HepG2 (cell line): Measurements from ENCODE around the gene UGT1A3. TPM values are rescaled to one million over a fixed set of nuclear protein-coding genes. Genes with fewer than 3 reads are reported as not detected.

Source experiments
- ATAC-seq: fragments of 200-7000 bp; cut with Tn5 transposase; 3 replicates; pipeline ENCODE4 v1.9.1; 2020; ENCODE audit warnings: mild to moderate bottlenecking, moderate library complexity
- BruUV-seq: library from RNA; stranded (reverse); fragments of 400-500 nt; replicated peaks from 2 replicates; lab custom pipeline; 2021; lab: Mats Ljungman, UMichigan
- CTCF ChIA-PET: fragments of 300-600 bp; formaldehyde crosslinking; extraction: SDS; loops from one replicate; lab custom pipeline; 2021; ENCODE audit warnings: low total read pairs, inconsistent platforms, low intra/inter-chr PET ratio; lab: Yijun Ruan, JAX
- POLR2A ChIA-PET: fragments of 350-600 bp; sonication (Branson Sonifier 250); formaldehyde crosslinking; loops from one replicate; lab custom pipeline; 2020; ENCODE audit warnings: antibody characterized with exemption, inconsistent platforms; lab: Yijun Ruan, JAX
- DNase-seq: peaks from one replicate; pipeline ENCODE4 v3.0.0-alpha.2; 2015; ENCODE audit warnings: low spot score
- FAIRE-seq: peaks from 3 replicates; lab custom pipeline; 2011; peaks lifted over from hg19 to GRCh38; lab: Jason Lieb, UNC
- H2AFZ ChIP-seq: one replicate; pipeline ENCODE4 v1.6.1; 2011; ENCODE audit warnings: low read length, inconsistent platforms
- H3K27ac ChIP-seq: fragments of 300-600 bp; 3 replicates; pipeline ENCODE4 v1.8.0; 2011; ENCODE audit warnings: mixed run types, mild to moderate bottlenecking, mixed read lengths, low read length, inconsistent platforms; ENCODE audit not compliant: insufficient read depth; ENCODE audit errors: extremely low read length
- H3K27me3 ChIP-seq, 2 experiments: fragments of 200-600 bp in 1 of 2; 2 replicates in 1 of 2; 3 replicates in 1 of 2; pipeline versions ENCODE4 v1.6.0 to v1.8.0; 2011; ENCODE audit warnings: low read length in 2 of 2, mild to moderate bottlenecking in 2 of 2, moderate library complexity in 2 of 2, inconsistent platforms in 1 of 2; ENCODE audit not compliant: insufficient read depth in 2 of 2, control insufficient read depth in 1 of 2
- H3K36me3 ChIP-seq, 2 experiments: fragments of 200-600 bp in 1 of 2; replicated peaks in 1 of 2; 2 replicates in 1 of 2; 3 replicates in 1 of 2; pipeline versions ENCODE4 v1.5.1 to v1.8.0; 2011; ENCODE audit warnings: low read length in 2 of 2, inconsistent platforms in 1 of 2; ENCODE audit not compliant: insufficient read depth in 2 of 2, control insufficient read depth in 1 of 2
- H3K4me1 ChIP-seq: 2 replicates; pipeline ENCODE4 v1.5.1; 2012; ENCODE audit warnings: low read length, inconsistent platforms; ENCODE audit not compliant: insufficient read depth
- H3K4me2 ChIP-seq: 2 replicates; pipeline ENCODE4 v1.6.0; 2011; ENCODE audit warnings: low read depth, low read length, inconsistent platforms
- H3K4me3 ChIP-seq, 3 experiments: fragments of 200-600 bp in 1 of 3; sonication (generic), shearing (Covaris generic) in 1 of 3; replicated peaks in 1 of 3; 2 replicates each; pipeline ENCODE4 v1.5.1; 2011 to 2016; ENCODE audit warnings: low read length in 3 of 3, inconsistent platforms in 2 of 3, low read depth in 2 of 3, mild to moderate bottlenecking in 2 of 3, control low read depth in 1 of 3, mixed read lengths in 1 of 3; ENCODE audit not compliant: insufficient read depth in 1 of 3
- H3K79me2 ChIP-seq: one replicate; pipeline ENCODE4 v1.6.1; 2011; ENCODE audit warnings: low read length, inconsistent platforms; ENCODE audit not compliant: insufficient read depth
- H3K9ac ChIP-seq: 2 replicates; pipeline ENCODE4 v1.6.0; 2011; ENCODE audit warnings: mild to moderate bottlenecking, low read depth, low read length, inconsistent platforms; ENCODE audit not compliant: insufficient read depth
- H3K9me3 ChIP-seq: 2 replicates; pipeline ENCODE4 v1.5.1; 2012; ENCODE audit warnings: mild to moderate bottlenecking, low read length
- H4K20me1 ChIP-seq: 2 replicates; pipeline ENCODE4 v1.6.0; 2011; ENCODE audit warnings: inconsistent platforms, mild to moderate bottlenecking, low read length, moderate library complexity; ENCODE audit not compliant: insufficient read depth
- HMG20A ChIP-seq: IDR thresholded peaks from 2 replicates; pipeline ENCODE4 v1.6.1; 2016; ENCODE audit warnings: borderline replicate concordance
- HNRNPLL ChIP-seq: fragments of 200-400 bp; formaldehyde crosslinking; IDR thresholded peaks from 2 replicates; pipeline ENCODE4 v1.6.1; 2017; ENCODE audit warnings: mild to moderate bottlenecking, low read depth, low read length; ENCODE audit not compliant: poor library complexity, severe bottlenecking
- NPAS2 ChIP-seq: sonication (generic); formaldehyde crosslinking; IDR thresholded peaks from 2 replicates; pipeline ENCODE4 v1.8.0; 2022; ENCODE audit warnings: mild to moderate bottlenecking, missing genetic modification reagents, borderline replicate concordance
- RBFOX2 ChIP-seq: fragments of 200-400 bp; formaldehyde crosslinking; IDR thresholded peaks from 2 replicates; pipeline ENCODE4 v1.6.1; 2017; ENCODE audit warnings: low read depth, mild to moderate bottlenecking, low read length
- REL ChIP-seq: sonication (generic); formaldehyde crosslinking; conservative IDR thresholded peaks from 2 replicates; pipeline ENCODE4 v1.8.0; 2022; ENCODE audit warnings: mild to moderate bottlenecking, missing genetic modification reagents, moderate library complexity
- RORA ChIP-seq: sonication (generic); formaldehyde crosslinking; IDR thresholded peaks from 2 replicates; pipeline ENCODE4 v1.5.0; 2020; ENCODE audit warnings: mild to moderate bottlenecking, missing genetic modification reagents, moderate library complexity
- SRY ChIP-seq: sonication (generic); formaldehyde crosslinking; IDR thresholded peaks from 2 replicates; pipeline ENCODE4 v1.8.0; 2022; ENCODE audit warnings: mild to moderate bottlenecking, missing genetic modification reagents
- TCF12 ChIP-seq, 2 experiments: fragments of 450-650 bp in 1 of 2; sonication (generic) in 1 of 2; formaldehyde crosslinking in 1 of 2; IDR thresholded peaks; 2 replicates each; pipeline versions ENCODE4 v1.6.1 to v1.8.0; 2017 to 2022; ENCODE audit warnings: antibody characterized with exemption in 1 of 2, mild to moderate bottlenecking in 1 of 2, missing genetic modification reagents in 1 of 2, moderate library complexity in 1 of 2
- WIZ ChIP-seq: sonication (generic); formaldehyde crosslinking; IDR thresholded peaks from 2 replicates; pipeline ENCODE4 v1.5.1; 2020; ENCODE audit warnings: mild to moderate bottlenecking, missing genetic modification reagents
- ZBTB20 ChIP-seq: sonication (generic); formaldehyde crosslinking; IDR thresholded peaks from 2 replicates; pipeline ENCODE4 v1.8.1; 2023; ENCODE audit warnings: missing genetic modification reagents, low read depth, mild to moderate bottlenecking, borderline replicate concordance
- ZNF143 ChIP-seq: sonication (generic); formaldehyde crosslinking; IDR thresholded peaks from 2 replicates; pipeline ENCODE4 v1.4.0; 2020; ENCODE audit warnings: missing genetic modification reagents
- ZNF24 ChIP-seq: fragments of 450-650 bp; IDR thresholded peaks from 2 replicates; pipeline ENCODE4 v1.6.1; 2017; ENCODE audit warnings: antibody characterized with exemption, mild to moderate bottlenecking
- ZNF597 ChIP-seq: sonication (generic); formaldehyde crosslinking; IDR thresholded peaks from 2 replicates; pipeline ENCODE4 v1.5.0; 2020; ENCODE audit warnings: missing genetic modification reagents
- ZNF746 ChIP-seq: sonication (generic); formaldehyde crosslinking; IDR thresholded peaks from 2 replicates; pipeline ENCODE4 v1.8.0; 2022; ENCODE audit warnings: mild to moderate bottlenecking, missing genetic modification reagents
- ZNF773 ChIP-seq: sonication (generic); formaldehyde crosslinking; IDR thresholded peaks from 2 replicates; pipeline ENCODE4 v1.4.0; 2020; ENCODE audit warnings: missing genetic modification reagents, borderline replicate concordance
- ZNF776 ChIP-seq: sonication (generic); formaldehyde crosslinking; IDR thresholded peaks from 2 replicates; pipeline ENCODE4 v1.4.0; 2020; ENCODE audit warnings: mild to moderate bottlenecking, missing genetic modification reagents
- WGBS: methylation state at CpG from one replicate; pipeline ENCODE4 v1.1.6; 2017; ENCODE audit warnings: low lambda C conversion rate; 5-methylcytosine and 5-hydroxymethylcytosine counted together
- in situ Hi-C: cut with HindIII; loops from 2 replicates; pipeline ENCODE4 v1.10.0; 2017; ENCODE audit warnings: low pct_unique_long_range_greater_than_20kb; ENCODE audit not compliant: extremely low pct_ligation_motif_present
- intact Hi-C: fragments of 100-400 bp; cut with micrococcal nuclease; formaldehyde crosslinking; loops from one replicate; pipeline ENCODE4 v1.10.0; 2022; ENCODE audit not compliant: unreplicated experiment
- polyA plus RNA-seq, 8 experiments: library from polyadenylated mRNA; depleted of rRNA in 3 of 8; stranded (reverse) in 7 of 8; unstranded in 1 of 8; fragments of >200 nt; fragmentation: Illumina TruSeq in 4 of 8; extraction: Trizol in 4 of 8; gene quantifications; 2 replicates each; pipeline versions ENCODE4 v1.2.1 to v1.2.3, GENCODE V29; 2011 to 2016; ENCODE audit warnings: low read depth in 4 of 8, missing spikeins in 1 of 8, mixed read lengths in 1 of 8; ENCODE audit not compliant: insufficient read depth in 1 of 8
- total RNA-seq, 5 experiments: library from RNA; depleted of rRNA; stranded (reverse); fragments of >200 nt; fragmentation: Illumina TruSeq; extraction: Trizol; gene quantifications; 2 replicates each; pipeline ENCODE4 v1.2.3, GENCODE V29; 2016; ENCODE audit warnings: low read depth in 1 of 5
- TF ChIP-seq, protein P1 (sequence below): sonication (generic); formaldehyde crosslinking; IDR thresholded peaks from 2 replicates; pipeline ENCODE4 v1.9.0; 2021; ENCODE audit warnings: missing genetic modification reagents, borderline replicate concordance

UGT1A3 gene
- total and polyA plus RNA-seq, 2 of the 13 experiments (the other 11 are each of a cell fraction or from before 2014, with no cell fraction given): not detected

DNA sequence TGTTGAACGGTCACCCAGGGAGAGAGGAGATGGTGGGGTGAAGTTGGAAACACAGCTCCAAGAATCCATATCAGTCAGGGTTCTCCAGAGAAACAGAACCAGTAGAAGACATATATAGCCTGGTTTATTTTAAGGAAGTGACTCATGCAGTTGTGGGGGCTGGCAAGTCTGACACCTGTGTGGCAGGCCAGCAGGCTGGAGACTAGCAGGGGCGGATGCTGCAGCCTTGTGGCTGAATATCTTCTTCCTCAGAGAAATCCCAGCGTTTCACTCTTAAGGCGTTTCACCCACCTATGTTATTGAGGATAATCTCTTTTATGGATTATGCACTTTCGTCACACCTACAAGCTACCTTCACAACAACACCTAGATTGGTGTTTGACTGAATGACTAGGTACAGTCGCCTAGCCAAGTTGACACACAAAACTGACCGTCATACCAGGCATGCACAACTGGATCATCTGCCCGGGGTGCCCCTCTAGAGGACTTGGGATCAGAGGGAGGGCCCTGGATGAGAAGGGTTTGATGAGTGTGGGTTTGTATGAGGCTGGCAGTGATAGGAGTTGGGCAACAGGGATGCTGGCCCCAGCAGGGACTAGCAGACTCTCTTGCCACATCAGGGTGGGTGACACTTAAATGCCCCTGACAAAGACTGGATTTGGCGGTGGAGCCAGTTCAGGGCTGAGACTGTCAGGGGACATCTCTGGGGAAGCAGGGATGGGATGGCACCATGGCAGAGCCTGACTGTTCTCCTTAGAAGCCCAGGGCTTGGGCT lies 72.7 kb downstream of the UGT1A3 start (continued):
- no peak for TF ChIP-seq RBFOX2

DNA sequence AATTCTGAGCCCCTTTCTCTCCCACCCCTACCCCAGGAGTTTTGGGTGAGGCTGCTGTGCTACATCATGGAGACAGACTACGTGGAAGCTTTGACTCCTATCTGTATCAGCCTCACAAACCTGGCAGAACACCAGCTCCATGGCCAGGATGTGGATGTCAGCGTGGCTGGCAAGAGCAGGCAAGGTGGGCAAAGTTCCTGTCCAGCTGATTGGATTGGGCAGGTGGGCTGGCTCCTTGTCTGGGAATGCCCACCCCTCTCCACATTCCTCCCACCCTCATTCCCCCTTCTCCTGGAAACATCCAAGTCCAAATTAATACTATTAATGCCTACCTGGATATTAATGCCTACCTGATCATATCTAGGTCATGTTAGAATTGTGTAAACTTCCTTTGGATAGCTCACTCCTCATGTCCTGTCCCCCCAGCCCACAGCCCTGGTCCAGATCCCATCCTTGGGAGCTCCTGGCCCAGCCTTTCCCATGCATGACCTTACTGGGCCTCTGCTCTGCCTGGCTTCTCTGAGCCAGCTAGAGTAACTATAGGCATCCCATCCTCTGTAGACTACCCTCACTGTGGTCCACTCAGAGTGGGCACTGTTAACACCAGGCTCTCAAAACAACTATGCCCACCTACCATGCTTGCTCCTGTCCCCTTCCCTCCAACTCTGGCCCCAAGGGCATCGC lies 73.4 kb downstream of the UGT1A3 start:
- in situ Hi-C loops (no loop called here), intact Hi-C loops (no loop called here)
- peaks cover 0 to 48% of the 10 kb centered on the region in 2 experiments; a peak in 3 of 5 replicates for H3K27me3 ChIP-seq
- no peak for FAIRE-seq
- H3K4me1 ChIP-seq: no peaks in the 10 kb centered on the region
- no peaks in the 10 kb centered on the region for H3K9me3 ChIP-seq
- no peak overlapping the region for H3K4me3 ChIP-seq
- ChIA-PET CTCF (no interaction called here), POLR2A (no interaction called here)
- WGBS: 0% methylated on average over 3 of the region's 3 CpGs
- H3K79me2 ChIP-seq: no peaks in the 10 kb centered on the region
- no peak for DNase-seq
- no peak overlapping the region for H3K4me2 ChIP-seq
- no peak overlapping the region for H2AFZ ChIP-seq
- H3K9ac ChIP-seq: no peak overlapping the region
- H3K36me3 ChIP-seq: no peaks in the 10 kb centered on the region
- H3K27ac ChIP-seq: no peak overlapping the region
- H4K20me1 ChIP-seq: no peaks in the 10 kb centered on the region
- no peak for ATAC-seq
- BruUV-seq: no TSS peak
- no peak for TF ChIP-seq TCF12 (IDR thresholded peaks at IDR 0.05)
- no peak for TF ChIP-seq TCF12 (CRISPR knock-in tag; IDR thresholded peaks at IDR 0.05)
- TF ChIP-seq REL (CRISPR knock-in tag): no peak
- TF ChIP-seq RORA (CRISPR knock-in tag): no peak
- TF ChIP-seq ZNF597 (CRISPR knock-in tag): no peak
- TF ChIP-seq, protein P1, sequence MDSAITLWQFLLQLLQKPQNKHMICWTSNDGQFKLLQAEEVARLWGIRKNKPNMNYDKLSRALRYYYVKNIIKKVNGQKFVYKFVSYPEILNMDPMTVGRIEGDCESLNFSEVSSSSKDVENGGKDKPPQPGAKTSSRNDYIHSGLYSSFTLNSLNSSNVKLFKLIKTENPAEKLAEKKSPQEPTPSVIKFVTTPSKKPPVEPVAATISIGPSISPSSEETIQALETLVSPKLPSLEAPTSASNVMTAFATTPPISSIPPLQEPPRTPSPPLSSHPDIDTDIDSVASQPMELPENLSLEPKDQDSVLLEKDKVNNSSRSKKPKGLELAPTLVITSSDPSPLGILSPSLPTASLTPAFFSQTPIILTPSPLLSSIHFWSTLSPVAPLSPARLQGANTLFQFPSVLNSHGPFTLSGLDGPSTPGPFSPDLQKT (CRISPR knock-in tag): no peak
- no peak for TF ChIP-seq ZNF143 (CRISPR knock-in tag)
- TF ChIP-seq ZNF24: no peak
- TF ChIP-seq ZNF746 (CRISPR knock-in tag): no peak
- TF ChIP-seq ZNF773 (CRISPR knock-in tag): no peak
- no peak for TF ChIP-seq NPAS2 (CRISPR knock-in tag)
- no peak for TF ChIP-seq ZNF776 (CRISPR knock-in tag)
- no peak for TF ChIP-seq WIZ (CRISPR knock-in tag)
- TF ChIP-seq HNRNPLL: no peak
- no peak for TF ChIP-seq SRY
- TF ChIP-seq ZBTB20 (CRISPR knock-in tag): no peak
- TF ChIP-seq HMG20A (CRISPR knock-in tag): no peak
